Esophagus squamous epithelium (tissue), 4 donors: Measurements from ENCODE around the gene LRRN1.
"Not testable (repeated sequence)": the region's sequence is repeated elsewhere in the genome, so short reads cannot be mapped to it uniquely, and the experiment has no call there.

Experiments
- CTCF ChIP-seq, 6 experiments: fragments of 450-650 bp in 4 of 6; fragments of 200-600 bp in 2 of 6; sonication (generic) in 2 of 6; IDR thresholded peaks; one replicate each; pipeline ENCODE4 v1.5.1; 2016 to 2019; ENCODE audit warnings: antibody characterized with exemption in 6 of 6, mild to moderate bottlenecking in 4 of 6, moderate library complexity in 4 of 6
- POLR2A ChIP-seq, 4 donors: fragments of 450-650 bp; IDR thresholded peaks; one replicate each; pipeline ENCODE4 v1.6.1; 2017; ENCODE audit warnings: antibody characterized with exemption in 4 of 4, mild to moderate bottlenecking in 4 of 4, moderate library complexity in 3 of 4

- TF ChIP-seq POLR2A, CTCF (IDR thresholded peaks at IDR 0.05): not testable (repeated sequence)
These were observed 29.2 kb downstream of the LRRN1 start for GRCh38 chr3:3828417-3828816.
